Measurements from ENCODE around the gene NPLOC4.

GRCh38 chr17:81648013-81648706 lies 11.2 kb upstream of the NPLOC4 start:
- TF ChIP-seq CTCF (IDR thresholded peaks at IDR 0.05) (no peak), EZH2 (IDR thresholded peaks at IDR 0.05; ENCODE audit: borderline replicate concordance, insufficient read depth, low read depth, low read length, poor library complexity, severe bottlenecking) (no peak)
